PFSK-1 (cell line): ENCODE measurements around the gene RBM33.

Experiments
- FOXP2 ChIP-seq: optimal IDR thresholded peaks from 2 replicates; pipeline ENCODE3; 2011; ENCODE audit warnings: borderline replicate concordance, control low read depth, inconsistent platforms; ENCODE audit not compliant: insufficient read depth; ENCODE audit errors: extremely low read length, extremely low read depth
- POLR2AphosphoS5 ChIP-seq: IDR thresholded peaks from 2 replicates; pipeline ENCODE4 v1.6.1; 2012; ENCODE audit warnings: low read depth, mild to moderate bottlenecking, control low read depth, low read length, moderate library complexity
- SIN3A ChIP-seq: IDR thresholded peaks from 2 replicates; pipeline ENCODE4 v1.6.1; 2012; ENCODE audit warnings: mild to moderate bottlenecking, low read length, moderate library complexity, borderline replicate concordance; ENCODE audit not compliant: insufficient read depth
- TAF1 ChIP-seq: IDR thresholded peaks from 2 replicates; pipeline ENCODE4 v1.6.1; 2012; ENCODE audit warnings: low read length, control low read depth, borderline replicate concordance; ENCODE audit not compliant: insufficient read depth
- TF ChIP-seq, protein P1 (sequence below), 2 experiments: IDR thresholded peaks; 2 replicates each; pipeline versions ENCODE4 v1.6.1 to v1.8.0; 2011 to 2012; ENCODE audit warnings: low read depth in 2 of 2, low read length in 2 of 2, control low read depth in 1 of 2, inconsistent platforms in 1 of 2, mild to moderate bottlenecking in 1 of 2, moderate library complexity in 1 of 2; ENCODE audit not compliant: insufficient read depth in 1 of 2

The RBM33 gene

DNA sequence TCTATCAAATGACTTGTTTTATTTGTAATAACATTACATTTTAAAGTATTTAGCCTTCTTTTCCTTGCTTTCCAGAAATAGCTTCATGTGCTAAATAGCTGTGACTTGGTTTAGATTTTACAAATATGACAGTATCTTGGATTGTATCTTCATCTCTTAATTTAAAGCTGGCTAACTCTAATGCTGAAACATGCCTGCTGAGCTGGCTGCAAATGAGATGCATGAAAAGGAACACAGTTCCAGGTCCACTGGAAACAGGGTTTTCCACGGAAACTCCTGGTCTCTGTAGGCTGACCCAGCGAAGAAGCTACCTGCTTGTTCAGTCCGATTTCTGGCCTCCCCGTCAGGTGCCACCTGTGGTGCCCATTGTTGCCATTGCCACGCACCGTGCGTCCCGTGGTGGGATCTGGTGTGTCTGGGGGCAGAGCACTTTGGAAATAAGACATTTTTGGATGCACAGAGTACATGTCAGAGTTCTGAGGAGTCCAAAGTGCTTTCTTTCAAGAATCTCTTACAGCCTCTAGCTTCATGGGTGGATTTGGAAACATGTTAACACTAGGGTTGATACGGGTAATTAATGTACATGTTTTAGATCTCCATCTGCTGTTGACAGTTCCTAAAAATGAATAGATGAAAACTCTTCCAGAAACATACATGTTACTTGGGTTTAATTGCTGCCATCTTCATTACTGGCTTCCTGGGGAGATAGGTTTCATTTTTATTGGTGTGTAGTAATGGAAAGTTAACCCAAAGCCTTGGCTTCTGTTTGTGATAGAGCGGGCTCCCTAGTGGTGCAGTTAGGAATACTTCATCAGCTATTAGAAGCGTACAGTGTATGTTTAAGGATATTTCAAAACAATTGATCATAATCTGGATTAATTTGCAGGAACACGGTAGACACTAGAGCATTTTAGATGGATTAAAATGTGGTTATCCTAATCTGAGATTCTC is 122.8 kb downstream of the RBM33 start:
- no peak for TF ChIP-seq TAF1
- TF ChIP-seq SIN3A, result no peak
- no peak for TF ChIP-seq POLR2AphosphoS5
- TF ChIP-seq, protein P1, sequence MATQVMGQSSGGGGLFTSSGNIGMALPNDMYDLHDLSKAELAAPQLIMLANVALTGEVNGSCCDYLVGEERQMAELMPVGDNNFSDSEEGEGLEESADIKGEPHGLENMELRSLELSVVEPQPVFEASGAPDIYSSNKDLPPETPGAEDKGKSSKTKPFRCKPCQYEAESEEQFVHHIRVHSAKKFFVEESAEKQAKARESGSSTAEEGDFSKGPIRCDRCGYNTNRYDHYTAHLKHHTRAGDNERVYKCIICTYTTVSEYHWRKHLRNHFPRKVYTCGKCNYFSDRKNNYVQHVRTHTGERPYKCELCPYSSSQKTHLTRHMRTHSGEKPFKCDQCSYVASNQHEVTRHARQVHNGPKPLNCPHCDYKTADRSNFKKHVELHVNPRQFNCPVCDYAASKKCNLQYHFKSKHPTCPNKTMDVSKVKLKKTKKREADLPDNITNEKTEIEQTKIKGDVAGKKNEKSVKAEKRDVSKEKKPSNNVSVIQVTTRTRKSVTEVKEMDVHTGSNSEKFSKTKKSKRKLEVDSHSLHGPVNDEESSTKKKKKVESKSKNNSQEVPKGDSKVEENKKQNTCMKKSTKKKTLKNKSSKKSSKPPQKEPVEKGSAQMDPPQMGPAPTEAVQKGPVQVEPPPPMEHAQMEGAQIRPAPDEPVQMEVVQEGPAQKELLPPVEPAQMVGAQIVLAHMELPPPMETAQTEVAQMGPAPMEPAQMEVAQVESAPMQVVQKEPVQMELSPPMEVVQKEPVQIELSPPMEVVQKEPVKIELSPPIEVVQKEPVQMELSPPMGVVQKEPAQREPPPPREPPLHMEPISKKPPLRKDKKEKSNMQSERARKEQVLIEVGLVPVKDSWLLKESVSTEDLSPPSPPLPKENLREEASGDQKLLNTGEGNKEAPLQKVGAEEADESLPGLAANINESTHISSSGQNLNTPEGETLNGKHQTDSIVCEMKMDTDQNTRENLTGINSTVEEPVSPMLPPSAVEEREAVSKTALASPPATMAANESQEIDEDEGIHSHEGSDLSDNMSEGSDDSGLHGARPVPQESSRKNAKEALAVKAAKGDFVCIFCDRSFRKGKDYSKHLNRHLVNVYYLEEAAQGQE (IDR thresholded peaks at IDR 0.05; ENCODE audit: insufficient read depth in 1 of 2, low read depth in 2 of 2, low read length in 2 of 2), result no peak
- no peak for TF ChIP-seq FOXP2

DNA sequence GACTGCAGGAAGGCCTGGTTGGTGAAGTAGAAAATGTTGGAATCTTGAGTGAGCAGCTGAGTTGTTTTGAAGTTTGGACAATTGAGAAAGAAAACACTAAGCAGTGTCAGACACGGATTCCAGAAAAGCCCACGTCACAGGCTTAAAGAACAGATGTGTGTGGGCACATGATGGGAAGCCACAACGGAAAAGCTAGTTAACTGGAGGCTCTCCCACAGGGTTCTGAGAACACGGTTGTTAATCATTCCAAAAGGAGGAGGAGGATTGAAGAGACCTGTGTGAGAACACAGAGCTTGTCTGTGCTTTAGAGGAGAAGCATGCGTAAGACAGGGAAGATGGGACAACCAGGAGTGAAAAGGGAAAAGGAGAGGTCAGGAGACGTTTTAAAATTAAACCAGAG is 125.2 kb downstream of the RBM33 start:
- TF ChIP-seq, protein P1 (IDR thresholded peaks at IDR 0.05; ENCODE audit: insufficient read depth in 1 of 2, low read depth in 2 of 2, low read length in 2 of 2), result no peak
- TF ChIP-seq POLR2AphosphoS5 (no peak), SIN3A (no peak), TAF1 (no peak)

DNA sequence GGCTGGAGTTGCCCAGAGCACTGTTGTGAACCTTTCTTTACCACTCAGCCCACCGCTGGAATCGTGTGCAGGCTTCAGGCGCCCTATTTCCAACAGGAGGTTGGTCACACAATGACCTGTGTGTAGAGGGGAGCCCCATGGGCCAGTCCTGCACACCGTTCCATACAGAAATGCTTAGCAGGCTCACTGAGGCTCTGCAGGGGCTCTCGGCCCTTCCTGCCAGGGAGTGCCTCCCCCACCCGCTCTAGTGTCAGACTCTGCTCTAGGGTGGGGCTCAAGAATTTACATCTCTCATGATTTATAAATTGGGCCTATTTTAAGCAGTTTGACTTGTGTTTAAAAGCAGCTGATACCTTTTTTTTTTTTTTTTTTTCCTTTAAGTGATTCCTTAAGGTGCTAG is 125.8 kb downstream of the RBM33 start:
- TF ChIP-seq TAF1 (no peak), FOXP2 (no peak), POLR2AphosphoS5 (no peak), SIN3A (no peak)
- TF ChIP-seq, protein P1 (IDR thresholded peaks at IDR 0.05; ENCODE audit: insufficient read depth in 1 of 2, low read depth in 2 of 2, low read length in 2 of 2), result no peak

DNA sequence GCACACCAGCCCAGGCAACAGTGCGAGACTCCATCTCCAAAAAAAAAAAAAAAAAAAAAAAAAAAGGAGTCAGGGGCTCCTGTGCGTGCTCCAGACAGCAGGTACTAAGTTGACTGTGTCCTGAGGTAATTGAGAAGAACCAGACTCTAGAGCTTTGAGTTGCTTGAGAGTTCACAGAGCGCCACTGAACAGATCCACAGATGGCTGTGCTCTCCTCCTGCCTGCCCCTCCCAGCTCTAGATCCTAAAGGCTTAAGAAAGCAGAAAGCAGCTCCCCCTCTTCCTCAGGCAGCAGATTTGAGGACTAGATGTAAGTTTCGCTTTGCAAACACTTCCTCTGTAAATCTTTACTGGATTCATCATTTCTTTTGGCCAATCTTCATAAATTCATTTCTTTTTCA is 129.1 kb downstream of the RBM33 start:
- TF ChIP-seq SIN3A (no peak), FOXP2 (no peak), TAF1 (no peak)

DNA sequence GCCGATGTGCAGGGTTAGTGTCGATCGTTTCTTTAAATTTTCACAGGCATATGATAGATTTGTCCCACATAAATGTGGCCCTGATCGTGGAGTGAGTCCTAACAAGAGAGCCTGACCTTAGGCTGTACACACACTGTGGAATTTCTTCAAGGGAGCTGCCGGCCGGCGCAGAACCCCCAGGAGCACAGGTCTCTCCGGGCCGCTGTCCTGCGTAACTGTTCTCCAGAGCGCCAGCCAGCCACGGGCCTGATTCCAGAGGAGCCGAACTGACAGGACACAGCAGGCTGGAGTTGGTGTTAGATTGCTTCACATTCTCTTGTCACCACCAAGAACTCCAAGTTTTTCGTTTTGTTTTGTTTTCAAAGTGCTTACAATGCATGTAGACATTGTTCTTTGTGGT is 130.5 kb downstream of the RBM33 start:
- TF ChIP-seq, protein P1 (IDR thresholded peaks at IDR 0.05; ENCODE audit: insufficient read depth in 1 of 2, low read depth in 2 of 2, low read length in 2 of 2), result no peak
- TF ChIP-seq SIN3A (no peak), FOXP2 (no peak)
